Lower leg skin (tissue), 4 donors: ENCODE results near the gene AGXT. TPM values are rescaled to one million over a fixed set of nuclear protein-coding genes. Genes with fewer than 3 reads are reported as not detected.

ENCODE experiments used
- DNase-seq, 2 donors: peaks; one replicate each; pipeline ENCODE4 v3.0.0-alpha.2; 2019; ENCODE audit warnings: low spot score in 2 of 2
- H3K4me3 ChIP-seq: fragments of 200-600 bp; sonication (generic); 2 replicates; pipeline ENCODE4 v1.5.1; 2017; ENCODE audit warnings: mild to moderate bottlenecking, low read depth; ENCODE audit not compliant: poor library complexity, severe bottlenecking
- POLR2A ChIP-seq, 2 donors: fragments of 450-650 bp; IDR thresholded peaks; one replicate each; pipeline ENCODE4 v1.6.1; 2016 to 2017; ENCODE audit warnings: antibody characterized with exemption in 2 of 2, mild to moderate bottlenecking in 1 of 2, moderate library complexity in 1 of 2
- WGBS, 2 donors: methylation state at CpG; one replicate each; pipeline ENCODE4 v1.1.5; 2018; 5-methylcytosine and 5-hydroxymethylcytosine counted together
- intact Hi-C: fragments of 100-400 bp; cut with DNase I; formaldehyde crosslinking; loops from one replicate; pipeline ENCODE4 v1.15.0; 2023; ENCODE audit warnings: low total_unique reads
- total RNA-seq, 4 donors: library from RNA; depleted of rRNA; stranded (reverse); fragments of >200 nt; gene quantifications; one replicate each; pipeline ENCODE4 v1.1.0, GENCODE V29; 2016
- TF ChIP-seq, protein P1 (sequence below), 3 donors: fragments of 450-650 bp; IDR thresholded peaks; one replicate each; pipeline ENCODE4 v1.5.1; 2016; ENCODE audit warnings: antibody characterized with exemption in 3 of 3, mild to moderate bottlenecking in 3 of 3, moderate library complexity in 2 of 3

Gene AGXT
- total RNA-seq, 4 donors from 2014 or later = not detected

- H3K4me3 ChIP-seq = no peak overlapping the region
- WGBS, 2 donors = 79 to 81% methylated on average over 7 to 10 of the region's 10 CpGs
- TF ChIP-seq, protein P1, sequence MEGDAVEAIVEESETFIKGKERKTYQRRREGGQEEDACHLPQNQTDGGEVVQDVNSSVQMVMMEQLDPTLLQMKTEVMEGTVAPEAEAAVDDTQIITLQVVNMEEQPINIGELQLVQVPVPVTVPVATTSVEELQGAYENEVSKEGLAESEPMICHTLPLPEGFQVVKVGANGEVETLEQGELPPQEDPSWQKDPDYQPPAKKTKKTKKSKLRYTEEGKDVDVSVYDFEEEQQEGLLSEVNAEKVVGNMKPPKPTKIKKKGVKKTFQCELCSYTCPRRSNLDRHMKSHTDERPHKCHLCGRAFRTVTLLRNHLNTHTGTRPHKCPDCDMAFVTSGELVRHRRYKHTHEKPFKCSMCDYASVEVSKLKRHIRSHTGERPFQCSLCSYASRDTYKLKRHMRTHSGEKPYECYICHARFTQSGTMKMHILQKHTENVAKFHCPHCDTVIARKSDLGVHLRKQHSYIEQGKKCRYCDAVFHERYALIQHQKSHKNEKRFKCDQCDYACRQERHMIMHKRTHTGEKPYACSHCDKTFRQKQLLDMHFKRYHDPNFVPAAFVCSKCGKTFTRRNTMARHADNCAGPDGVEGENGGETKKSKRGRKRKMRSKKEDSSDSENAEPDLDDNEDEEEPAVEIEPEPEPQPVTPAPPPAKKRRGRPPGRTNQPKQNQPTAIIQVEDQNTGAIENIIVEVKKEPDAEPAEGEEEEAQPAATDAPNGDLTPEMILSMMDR (IDR thresholded peaks at IDR 0.05) = no peak
- no peak for TF ChIP-seq POLR2A (IDR thresholded peaks at IDR 0.05)
- DNase-seq = peak in 1 of 2 donors; percentile 79
- intact Hi-C loops = no loop called here
Measured at GRCh38 chr2:240929364-240930095, 60.9 kb downstream of the AGXT start.

Other genes starting within 250 kb of the AGXT start
- gene GPR35, start 243.3 kb upstream of the AGXT start, total RNA-seq = 1 to 10 TPM; 1.2 to 2.8 (median 2.4) TPM
- gene AQP12B, start 185.9 kb upstream of the AGXT start, total RNA-seq = not detected
- gene AQP12A, start 177.0 kb upstream of the AGXT start, total RNA-seq = not detected
- gene KIF1A, start 48.6 kb upstream of the AGXT start, total RNA-seq = 1 to 10 TPM in 3 of 4 donors, under 1 TPM in 1; 0.76 to 4.3 (median 3.0) TPM
- 100 to 1,000 TPM in 1 of 4 donors, 10 to 100 TPM in 3; 41.3 to 121 (median 69.1) TPM for gene MAB21L4, start 27.3 kb downstream of the AGXT start, total RNA-seq
- gene CROCC2, start 37.5 kb downstream of the AGXT start, total RNA-seq = under 1 TPM in 1 of 4 donors, not detected in 3; 0.10 TPM
- gene SNED1, start 129.8 kb downstream of the AGXT start, total RNA-seq = 10 to 100 TPM in 3 of 4 donors, 1 to 10 TPM in 1; 9.0 to 18.4 (median 17.1) TPM
- gene MTERF4, start 233.5 kb downstream of the AGXT start, total RNA-seq = 10 to 100 TPM; 26.4 to 58.2 (median 44.7) TPM